Smooth muscle cell of the coronary artery (primary cell): ENCODE results near the gene SSX7. TPM values are rescaled to one million over a fixed set of nuclear protein-coding genes. Genes with fewer than 3 reads are reported as not detected.

Source experiments
- total RNA-seq: library from RNA; depleted of rRNA; stranded (reverse); fragments of >200 nt; gene quantifications from 2 replicates; pipeline ENCODE4 v1.2.3, GENCODE V29; 2014; ENCODE audit warnings: low replicate concordance

Gene SSX7
- total RNA-seq = not detected in 2 replicates

GRCh38 chrX:52654800-52655199, at the start of gene SSX7:
SSX7 (minus strand) TSS chrX:52654900; CDS start chrX:52653472, 1,428 bp downstream.

Other genes starting within 250 kb of the SSX7 start
- not detected in 2 replicates for gene XAGE1A, start 159.1 kb downstream of the SSX7 start, total RNA-seq
- gene XAGE1B, start 137.8 kb downstream of the SSX7 start, total RNA-seq = not detected in 2 replicates
- not detected in 2 replicates for gene SSX2, start 52.3 kb upstream of the SSX7 start, total RNA-seq
- not detected in 2 replicates for gene SSX2B, start 96.4 kb upstream of the SSX7 start, total RNA-seq
- not detected in 2 replicates for gene SPANXN5, start 142.5 kb upstream of the SSX7 start, total RNA-seq
- not detected in 2 replicates for gene XAGE5, start 156.4 kb upstream of the SSX7 start, total RNA-seq
- gene XAGE3, start 213.2 kb upstream of the SSX7 start, total RNA-seq = not detected in 2 replicates
- gene FAM156B, start 242.4 kb upstream of the SSX7 start, total RNA-seq = 8.3 and 10.1 TPM in 2 replicates